HepG2 (cell line): Measurements from ENCODE around the gene NKD1. TPM values are rescaled to one million over a fixed set of nuclear protein-coding genes. Genes with fewer than 3 reads are reported as not detected.

ENCODE experiments used
- ARID2 ChIP-seq: sonication (generic); formaldehyde crosslinking; IDR thresholded peaks from 2 replicates; pipeline ENCODE4 v1.8.1; 2022; ENCODE audit warnings: mild to moderate bottlenecking, missing genetic modification reagents, borderline replicate concordance
- BATF2 ChIP-seq: sonication (generic); formaldehyde crosslinking; IDR thresholded peaks from 2 replicates; pipeline ENCODE4 v1.8.0; 2022; ENCODE audit warnings: mild to moderate bottlenecking, missing genetic modification reagents, moderate library complexity
- FOXM1 ChIP-seq: sonication (generic); formaldehyde crosslinking; IDR thresholded peaks from 2 replicates; pipeline ENCODE4 v1.5.0; 2020; ENCODE audit warnings: missing genetic modification reagents
- GMEB1 ChIP-seq: sonication (generic); formaldehyde crosslinking; IDR thresholded peaks from 2 replicates; pipeline ENCODE4 v1.5.1; 2020; ENCODE audit warnings: missing genetic modification reagents, mild to moderate bottlenecking, borderline replicate concordance
- HNRNPL ChIP-seq: fragments of 200-400 bp; formaldehyde crosslinking; IDR thresholded peaks from 2 replicates; pipeline ENCODE4 v1.6.1; 2017; ENCODE audit warnings: mild to moderate bottlenecking, low read depth, low read length
- KLF16 ChIP-seq, 2 experiments: sonication (generic) in 1 of 2; formaldehyde crosslinking in 1 of 2; IDR thresholded peaks; 2 replicates each; pipeline versions ENCODE4 v1.6.1 to v1.8.0; 2016 to 2023; ENCODE audit warnings: missing genetic modification reagents in 2 of 2, missing compliant biosample characterization in 1 of 2
- MAX ChIP-seq: IDR thresholded peaks from 2 replicates; pipeline ENCODE4 v1.6.1; 2012; ENCODE audit warnings: inconsistent platforms
- MED13 ChIP-seq: sonication (generic); formaldehyde crosslinking; IDR thresholded peaks from 2 replicates; pipeline ENCODE4 v1.5.0; 2020; ENCODE audit warnings: missing genetic modification reagents
- PCBP1 ChIP-seq: fragments of 200-400 bp; formaldehyde crosslinking; IDR thresholded peaks from 2 replicates; pipeline ENCODE4 v1.6.1; 2017; ENCODE audit warnings: mild to moderate bottlenecking, low read depth, low read length, borderline replicate concordance
- PTBP1 ChIP-seq: fragments of 200-400 bp; formaldehyde crosslinking; IDR thresholded peaks from 2 replicates; pipeline ENCODE4 v1.6.1; 2018; ENCODE audit warnings: low read length, low read depth; ENCODE audit not compliant: poor library complexity, severe bottlenecking
- RBM39 ChIP-seq: fragments of 200-400 bp; formaldehyde crosslinking; IDR thresholded peaks from one replicate; pipeline ENCODE4 v1.6.1; 2018; ENCODE audit warnings: antibody characterized with exemption, mild to moderate bottlenecking, low read depth, low read length; ENCODE audit not compliant: poor library complexity, severe bottlenecking
- RXRB ChIP-seq: IDR thresholded peaks from 2 replicates; pipeline ENCODE4 v1.6.1; 2016; ENCODE audit warnings: borderline replicate concordance, missing genetic modification reagents, missing compliant biosample characterization
- SALL1 ChIP-seq: sonication (generic); formaldehyde crosslinking; IDR thresholded peaks from 2 replicates; pipeline ENCODE4 v1.8.0; 2022; ENCODE audit warnings: mild to moderate bottlenecking, missing genetic modification reagents
- SKIL ChIP-seq: sonication (generic); formaldehyde crosslinking; IDR thresholded peaks from 2 replicates; pipeline ENCODE4 v1.8.0; 2022; ENCODE audit warnings: missing genetic modification reagents, mild to moderate bottlenecking, moderate library complexity, borderline replicate concordance
- SP2 ChIP-seq: sonication (generic); formaldehyde crosslinking; IDR thresholded peaks from 2 replicates; pipeline ENCODE4 v1.5.1; 2020; ENCODE audit warnings: mild to moderate bottlenecking, missing genetic modification reagents
- ZBTB2 ChIP-seq: sonication (generic); formaldehyde crosslinking; IDR thresholded peaks from 2 replicates; pipeline ENCODE4 v1.8.0; 2022; ENCODE audit warnings: low read depth, missing genetic modification reagents
- ZBTB3 ChIP-seq: sonication (generic); formaldehyde crosslinking; IDR thresholded peaks from 2 replicates; pipeline ENCODE4 v1.4.0; 2020; ENCODE audit warnings: low read depth, mild to moderate bottlenecking, moderate library complexity, missing genetic modification reagents, borderline replicate concordance
- ZEB1 ChIP-seq: IDR thresholded peaks from 2 replicates; pipeline ENCODE4 v1.6.1; 2012; ENCODE audit warnings: mild to moderate bottlenecking, low read depth, inconsistent platforms; ENCODE audit not compliant: insufficient replicate concordance
- ZFP91 ChIP-seq: sonication (generic); formaldehyde crosslinking; IDR thresholded peaks from 2 replicates; pipeline ENCODE4 v1.9.0; 2022; ENCODE audit warnings: missing genetic modification reagents, mild to moderate bottlenecking, borderline replicate concordance
- ZNF501 ChIP-seq: sonication (generic); formaldehyde crosslinking; IDR thresholded peaks from 2 replicates; pipeline ENCODE4 v1.5.1; 2020; ENCODE audit warnings: mild to moderate bottlenecking, moderate library complexity, missing genetic modification reagents
- ZNF547 ChIP-seq: sonication (generic); formaldehyde crosslinking; IDR thresholded peaks from 2 replicates; pipeline ENCODE4 v1.5.1; 2020; ENCODE audit warnings: mild to moderate bottlenecking, missing genetic modification reagents
- polyA plus RNA-seq, 8 experiments: library from polyadenylated mRNA; depleted of rRNA in 3 of 8; stranded (reverse) in 7 of 8; unstranded in 1 of 8; fragments of >200 nt; fragmentation: Illumina TruSeq in 4 of 8; extraction: Trizol in 4 of 8; gene quantifications; 2 replicates each; pipeline versions ENCODE4 v1.2.1 to v1.2.3, GENCODE V29; 2011 to 2016; ENCODE audit warnings: low read depth in 4 of 8, missing spikeins in 1 of 8, mixed read lengths in 1 of 8; ENCODE audit not compliant: insufficient read depth in 1 of 8
- total RNA-seq, 5 experiments: library from RNA; depleted of rRNA; stranded (reverse); fragments of >200 nt; fragmentation: Illumina TruSeq; extraction: Trizol; gene quantifications; 2 replicates each; pipeline ENCODE4 v1.2.3, GENCODE V29; 2016; ENCODE audit warnings: low read depth in 1 of 5

NKD1 gene
- total and polyA plus RNA-seq, 2 of the 13 experiments (the other 11 are each of a cell fraction or from before 2014, with no cell fraction given), result 70.4 to 121 TPM

- TF ChIP-seq RXRB (CRISPR knock-in tag) (no peak), FOXM1 (CRISPR knock-in tag) (no peak), MAX (0 out of 2 replicates have a peak, but pooled peaks have one; percentile 13), SP2 (0 out of 2 replicates have a peak, but pooled peaks have one; percentile 26), ARID2 (CRISPR knock-in tag) (no peak), RBM39 (peak; percentile 1), SALL1 (peak; percentile 29; the same call in 1 of the 2 replicates), SKIL (CRISPR knock-in tag) (0 out of 2 replicates have a peak, but pooled peaks have one; percentile 27), GMEB1 (no peak), ZEB1 (peak; percentile 1), MED13 (CRISPR knock-in tag) (0 out of 2 replicates have a peak, but pooled peaks have one; percentile 19), BATF2 (CRISPR knock-in tag) (0 out of 2 replicates have a peak, but pooled peaks have one; percentile 14), ZNF547 (CRISPR knock-in tag) (peak; percentile 18; the same call in 1 of the 2 replicates), KLF16 (CRISPR knock-in tag; IDR thresholded peaks at IDR 0.05) (0 out of 4 replicates have a peak, but pooled peaks of 1 of the 2 experiments have one; percentile 39), PTBP1 (peak; percentile 48), HNRNPL (peak; percentile 13; the same call in 1 of the 2 replicates), ZNF501 (CRISPR knock-in tag) (0 out of 2 replicates have a peak, but pooled peaks have one; percentile 5), ZFP91 (CRISPR knock-in tag) (0 out of 2 replicates have a peak, but pooled peaks have one; percentile 31), ZBTB3 (no peak), ZBTB2 (CRISPR knock-in tag) (0 out of 2 replicates have a peak, but pooled peaks have one; percentile 20), PCBP1 (0 out of 2 replicates have a peak, but pooled peaks have one; percentile 5)
These were observed 1.3 kb downstream of the NKD1 start (continued) for GRCh38 chr16:50549561-50549915.
